Duodenal mucosa (tissue), 2 donors: ENCODE results near the gene HOXC4.
A peak's percentile ranks its signal among the peaks of the same experiment; 100 is the strongest.

Source experiments
- H3K27ac ChIP-seq: one replicate; pipeline ENCODE4 v1.7.0; 2013; ENCODE audit warnings: low read depth, low read length
- H3K27me3 ChIP-seq, 2 donors: one replicate each; pipeline ENCODE4 v1.7.0; 2013; ENCODE audit warnings: low read length in 2 of 2, control low read depth in 1 of 2; ENCODE audit not compliant: insufficient read depth in 2 of 2, control insufficient read depth in 1 of 2
- H3K36me3 ChIP-seq, 2 donors: one replicate each; pipeline ENCODE4 v1.7.0; 2013; ENCODE audit warnings: low read length in 2 of 2, control low read depth in 1 of 2; ENCODE audit not compliant: insufficient read depth in 2 of 2, control insufficient read depth in 1 of 2
- H3K4me1 ChIP-seq, 2 donors: one replicate each; pipeline ENCODE4 v1.7.0; 2013; ENCODE audit warnings: low read length in 2 of 2, control low read depth in 1 of 2; ENCODE audit not compliant: insufficient read depth in 2 of 2, control insufficient read depth in 1 of 2
- H3K4me3 ChIP-seq, 2 donors: one replicate each; pipeline ENCODE4 v1.7.0; 2013; ENCODE audit warnings: low read length in 2 of 2, low read depth in 1 of 2
- H3K9ac ChIP-seq, 2 donors: one replicate each; pipeline ENCODE4 v1.7.0; 2013; ENCODE audit warnings: low read length in 2 of 2, low read depth in 1 of 2
- H3K9me3 ChIP-seq, 2 donors: one replicate each; pipeline ENCODE4 v1.7.0; 2013; ENCODE audit warnings: low read length in 2 of 2, control low read depth in 1 of 2; ENCODE audit not compliant: control insufficient read depth in 1 of 2

HOXC4 gene

DNA sequence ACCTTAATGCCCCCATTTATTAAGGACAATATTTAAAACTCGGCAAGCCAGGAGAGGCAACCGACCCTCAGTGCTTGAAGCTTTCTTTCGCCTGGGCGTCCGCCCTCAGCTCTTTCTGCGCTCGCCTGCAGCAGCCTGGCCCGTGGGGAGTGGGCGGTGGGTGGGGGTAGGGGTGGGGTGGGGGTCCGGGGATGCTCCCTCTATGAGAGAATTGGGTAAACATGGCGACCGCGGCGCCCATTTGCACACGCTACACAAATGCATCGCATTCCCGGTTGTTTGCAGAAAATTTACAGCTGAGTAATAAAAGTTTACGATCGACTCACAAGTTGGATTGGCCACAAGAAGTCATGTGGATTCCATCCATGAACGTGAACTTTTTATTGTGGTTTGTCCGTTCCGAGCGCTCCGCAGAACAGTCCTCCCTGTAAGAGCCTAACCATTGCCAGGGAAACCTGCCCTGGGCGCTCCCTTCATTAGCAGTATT, 37.1 kb upstream of the HOXC4 start:
- Histone ChIP-seq H3K9ac (no peak overlapping the region), H3K9me3 (no peaks in the 10 kb centered on the region), H3K27ac (no peak overlapping the region), H3K4me3 (no peak overlapping the region), H3K4me1 (peaks cover 3 to 6% of the 10 kb centered on the region in 2 donors), H3K36me3 (no peaks in the 10 kb centered on the region), H3K27me3 (peaks cover 72 to 90% of the 10 kb centered on the region in 2 donors)

DNA sequence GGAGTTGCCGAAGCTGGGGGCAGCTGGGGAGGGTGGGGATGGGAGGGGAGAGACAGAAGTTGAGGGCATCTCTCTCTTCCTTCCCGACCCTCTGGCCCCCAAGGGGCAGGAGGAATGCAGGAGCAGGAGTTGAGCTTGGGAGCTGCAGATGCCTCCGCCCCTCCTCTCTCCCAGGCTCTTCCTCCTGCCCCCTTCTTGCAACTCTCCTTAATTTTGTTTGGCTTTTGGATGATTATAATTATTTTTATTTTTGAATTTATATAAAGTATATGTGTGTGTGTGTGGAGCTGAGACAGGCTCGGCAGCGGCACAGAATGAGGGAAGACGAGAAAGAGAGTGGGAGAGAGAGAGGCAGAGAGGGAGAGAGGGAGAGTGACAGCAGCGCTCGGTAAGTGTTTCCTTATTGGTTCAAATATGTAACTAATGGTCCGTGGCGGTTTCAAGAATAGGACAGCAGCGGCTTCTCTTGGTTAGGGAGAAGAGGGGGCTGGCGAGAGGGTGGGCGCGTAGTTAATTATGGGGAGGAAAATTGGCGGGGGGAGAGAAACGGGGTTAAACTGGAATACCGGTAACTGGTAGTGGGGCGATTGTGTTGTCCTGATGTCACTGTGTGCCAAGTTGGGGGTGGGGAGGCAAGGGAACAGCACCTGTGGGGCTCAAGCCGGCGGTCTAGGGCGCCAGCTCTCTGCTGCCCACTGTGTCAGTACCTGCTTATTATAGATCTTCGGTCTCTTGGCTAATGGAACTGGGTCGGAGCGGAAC, 36.4 kb upstream of the HOXC4 start:
- peaks cover 74 to 91% of the 10 kb centered on the region in 2 donors for H3K27me3 ChIP-seq
- no peak overlapping the region for H3K9ac ChIP-seq
- peak overlapping the region; percentile 45 to 59 for H3K4me3 ChIP-seq
- peaks cover 3 to 6% of the 10 kb centered on the region in 2 donors for H3K4me1 ChIP-seq
- no peaks in the 10 kb centered on the region for H3K36me3 ChIP-seq
- no peaks in the 10 kb centered on the region for H3K9me3 ChIP-seq
- no peak overlapping the region for H3K27ac ChIP-seq

DNA sequence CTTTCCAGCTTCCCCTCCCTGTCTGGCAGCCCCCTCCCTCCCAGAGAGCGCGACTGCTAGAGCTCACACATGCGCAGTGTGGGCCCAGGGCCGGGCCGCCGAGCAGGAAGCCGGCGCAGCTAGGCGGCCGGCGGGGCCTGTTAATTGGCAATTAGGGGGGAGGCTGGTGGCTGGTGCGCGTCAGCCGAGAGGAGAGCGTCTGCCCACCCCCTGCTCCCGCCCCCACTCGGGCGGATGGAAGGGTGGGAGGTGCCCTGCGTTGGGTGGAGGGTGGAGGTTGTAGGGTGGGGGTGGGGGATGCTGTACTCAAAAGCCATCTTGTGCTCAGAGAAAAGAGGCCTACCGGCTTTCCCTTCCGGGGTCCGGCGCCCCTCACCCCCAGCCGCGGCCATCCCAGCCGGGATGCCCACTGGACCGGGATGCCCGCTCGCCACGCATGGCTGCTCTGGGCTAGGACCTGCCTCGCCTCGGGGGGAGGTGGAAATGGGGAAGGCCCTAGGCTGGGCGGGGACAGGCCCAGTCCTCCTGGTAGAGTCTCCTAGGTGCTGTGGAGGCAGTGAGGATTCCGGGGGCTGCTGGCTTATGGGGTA, 35.7 kb upstream of the HOXC4 start:
- H3K27me3 ChIP-seq: peaks cover 76 to 95% of the 10 kb centered on the region in 2 donors
- no peaks in the 10 kb centered on the region for H3K36me3 ChIP-seq
- H3K27ac ChIP-seq: peak overlapping the region; percentile 8
- peak overlapping the region in 1 of 2 donors; percentile 32 for H3K9ac ChIP-seq
- peak overlapping the region; percentile 45 to 59 for H3K4me3 ChIP-seq
- peaks cover 3 to 6% of the 10 kb centered on the region in 2 donors for H3K4me1 ChIP-seq
- H3K9me3 ChIP-seq: no peaks in the 10 kb centered on the region

DNA sequence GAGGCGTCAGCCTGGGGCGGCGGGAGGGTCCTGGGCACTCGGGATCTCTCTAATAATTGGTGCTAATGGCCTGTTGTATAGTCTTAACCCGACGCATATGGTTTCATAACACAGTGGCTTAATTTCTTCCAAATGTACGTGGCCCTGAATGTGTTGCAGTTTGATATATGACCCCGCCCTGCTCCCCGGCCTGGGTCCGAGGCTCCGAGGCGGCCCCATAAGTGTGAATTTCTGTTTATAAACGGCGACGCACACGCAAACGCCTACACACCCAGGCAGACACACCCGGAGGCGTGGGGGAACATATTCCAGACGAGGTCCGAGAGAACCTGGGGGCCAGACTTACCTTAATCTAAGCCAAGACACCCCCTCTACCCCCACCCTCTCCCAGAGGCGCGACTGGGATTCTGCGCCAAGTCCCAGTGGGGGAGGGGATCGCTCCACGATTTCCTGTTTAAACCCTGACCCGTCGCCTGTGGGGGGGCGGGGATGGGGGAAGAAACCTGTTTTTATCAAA, 35.1 kb upstream of the HOXC4 start:
- Histone ChIP-seq H3K27ac (peak overlapping the region; percentile 8), H3K9ac (no peak overlapping the region), H3K4me1 (peaks cover 3 to 6% of the 10 kb centered on the region in 2 donors), H3K36me3 (no peaks in the 10 kb centered on the region), H3K9me3 (no peaks in the 10 kb centered on the region), H3K27me3 (peaks cover 76 to 95% of the 10 kb centered on the region in 2 donors), H3K4me3 (peak overlapping the region; percentile 15 to 59)

DNA sequence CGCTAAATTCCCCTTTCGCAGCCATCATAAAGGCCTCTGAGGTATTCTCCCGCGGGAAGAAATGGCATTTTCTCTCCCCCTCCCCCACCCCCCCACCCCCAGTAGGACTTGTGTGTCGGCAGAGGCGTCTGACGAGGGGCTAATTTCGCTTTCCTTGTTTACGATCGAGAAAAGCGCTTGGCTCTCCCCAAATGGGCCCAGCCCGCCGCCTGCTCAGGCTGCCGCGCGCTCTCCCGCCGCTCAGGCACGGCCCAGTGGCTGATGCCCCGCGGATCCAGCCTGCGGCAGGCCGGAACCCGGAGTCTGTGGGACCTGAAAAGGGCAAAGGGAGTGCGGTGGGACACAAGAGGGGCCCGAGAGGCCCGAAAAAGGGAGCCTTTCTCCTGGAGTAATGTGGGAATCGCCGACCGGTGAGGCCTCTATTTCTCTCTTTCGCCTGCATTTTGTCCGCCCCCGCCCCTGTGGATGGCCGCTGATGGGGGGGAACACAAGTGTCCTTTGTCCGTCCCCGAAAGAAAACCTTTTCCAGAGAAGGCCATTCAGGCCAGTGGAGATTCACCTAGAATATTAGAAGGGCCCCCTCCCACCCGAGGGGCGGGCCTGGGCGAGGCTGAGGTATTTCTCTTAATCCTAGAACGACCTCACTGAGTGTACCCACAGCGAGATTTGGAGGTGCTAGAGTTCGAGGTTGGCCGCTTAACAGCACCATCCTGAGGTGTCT, 34.4 kb upstream of the HOXC4 start:
- H3K9me3 ChIP-seq: no peaks in the 10 kb centered on the region
- no peak overlapping the region for H3K4me3 ChIP-seq
- H3K27ac ChIP-seq: no peak overlapping the region
- peaks cover 3 to 6% of the 10 kb centered on the region in 2 donors for H3K4me1 ChIP-seq
- H3K27me3 ChIP-seq: peaks cover 76 to 95% of the 10 kb centered on the region in 2 donors
- H3K36me3 ChIP-seq: no peaks in the 10 kb centered on the region
- no peak overlapping the region for H3K9ac ChIP-seq

DNA sequence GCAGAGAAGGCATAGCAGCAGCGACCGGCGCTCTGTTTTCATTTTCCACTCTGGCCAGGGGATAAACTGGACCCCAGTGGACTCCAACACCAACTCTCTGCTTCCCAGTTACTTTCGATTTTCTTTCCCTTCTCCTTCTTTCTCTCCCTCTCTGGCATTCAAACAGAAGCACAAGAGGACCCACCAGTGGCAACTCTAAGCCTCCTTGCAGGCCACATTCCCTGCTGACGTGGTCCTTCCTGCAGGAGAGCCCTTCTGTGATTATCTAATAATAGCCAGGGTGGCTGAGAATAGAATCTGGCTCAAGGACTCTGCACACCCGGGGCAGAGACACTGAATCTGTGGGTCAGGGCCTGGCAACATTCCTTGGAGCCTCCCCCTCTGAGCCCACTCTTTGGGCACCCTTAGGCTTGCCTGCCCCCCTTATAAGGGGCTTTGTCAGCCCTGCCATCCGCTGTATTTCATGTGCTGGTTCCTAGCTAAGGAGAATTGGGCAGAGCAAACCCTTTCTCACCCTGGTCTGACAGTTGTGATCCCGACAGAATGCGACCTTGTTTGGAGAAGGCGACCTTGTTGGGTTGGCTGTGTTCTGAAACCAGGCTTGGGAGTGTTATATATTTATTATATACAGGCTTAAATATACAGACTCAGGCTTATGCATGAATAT, 33.6 kb upstream of the HOXC4 start:
- H3K27me3 ChIP-seq: peaks cover 76 to 95% of the 10 kb centered on the region in 2 donors
- H3K9me3 ChIP-seq: no peaks in the 10 kb centered on the region
- H3K4me1 ChIP-seq: peaks cover 3 to 6% of the 10 kb centered on the region in 2 donors
- H3K4me3 ChIP-seq: no peak overlapping the region
- H3K36me3 ChIP-seq: no peaks in the 10 kb centered on the region
- H3K9ac ChIP-seq: no peak overlapping the region
- H3K27ac ChIP-seq: no peak overlapping the region

DNA sequence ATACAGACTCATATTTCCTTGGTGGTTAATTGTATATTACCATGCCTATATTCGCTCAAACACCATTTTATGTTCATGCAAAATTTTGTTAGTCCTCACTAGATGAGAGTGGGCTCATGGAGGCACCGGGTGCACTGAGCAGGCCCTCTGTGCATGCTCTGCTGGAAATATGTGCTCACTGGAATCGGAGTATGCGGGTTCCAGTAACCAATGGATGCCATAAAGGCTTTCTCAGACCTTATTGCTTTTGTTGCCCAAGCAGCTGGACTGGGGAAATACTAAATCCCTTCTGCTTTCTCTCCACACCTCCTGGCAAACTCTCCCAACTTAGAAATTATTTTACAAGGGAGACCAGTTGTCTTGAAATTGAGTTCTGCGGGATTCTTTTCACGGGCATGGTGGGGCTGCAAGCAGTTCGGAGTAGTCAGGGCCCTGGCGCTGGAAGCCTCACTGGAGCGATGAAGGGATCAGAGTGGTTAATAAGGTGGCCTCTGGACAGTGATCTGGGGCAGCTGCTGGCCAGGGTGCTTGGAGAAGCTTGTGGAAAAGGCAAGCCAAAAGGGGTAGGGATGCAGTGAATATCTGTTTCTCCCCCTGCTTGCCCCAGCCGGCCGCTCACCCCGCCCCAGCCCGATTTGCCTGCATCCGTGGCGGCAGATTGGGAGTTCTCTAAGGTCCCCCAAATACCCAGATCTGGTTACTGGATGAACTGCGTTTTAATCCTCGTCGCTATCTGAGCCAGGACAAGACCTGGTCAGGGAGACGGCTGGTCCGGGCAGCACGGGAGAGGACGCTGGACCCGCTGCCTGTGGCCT, 32.8 kb upstream of the HOXC4 start:
- H3K27ac ChIP-seq: no peak overlapping the region
- H3K9ac ChIP-seq: no peak overlapping the region
- no peaks in the 10 kb centered on the region for H3K9me3 ChIP-seq
- H3K4me3 ChIP-seq: no peak overlapping the region
- peaks cover 72 to 95% of the 10 kb centered on the region in 2 donors for H3K27me3 ChIP-seq
- peaks cover 5 to 6% of the 10 kb centered on the region in 2 donors for H3K4me1 ChIP-seq
- no peaks in the 10 kb centered on the region for H3K36me3 ChIP-seq

DNA sequence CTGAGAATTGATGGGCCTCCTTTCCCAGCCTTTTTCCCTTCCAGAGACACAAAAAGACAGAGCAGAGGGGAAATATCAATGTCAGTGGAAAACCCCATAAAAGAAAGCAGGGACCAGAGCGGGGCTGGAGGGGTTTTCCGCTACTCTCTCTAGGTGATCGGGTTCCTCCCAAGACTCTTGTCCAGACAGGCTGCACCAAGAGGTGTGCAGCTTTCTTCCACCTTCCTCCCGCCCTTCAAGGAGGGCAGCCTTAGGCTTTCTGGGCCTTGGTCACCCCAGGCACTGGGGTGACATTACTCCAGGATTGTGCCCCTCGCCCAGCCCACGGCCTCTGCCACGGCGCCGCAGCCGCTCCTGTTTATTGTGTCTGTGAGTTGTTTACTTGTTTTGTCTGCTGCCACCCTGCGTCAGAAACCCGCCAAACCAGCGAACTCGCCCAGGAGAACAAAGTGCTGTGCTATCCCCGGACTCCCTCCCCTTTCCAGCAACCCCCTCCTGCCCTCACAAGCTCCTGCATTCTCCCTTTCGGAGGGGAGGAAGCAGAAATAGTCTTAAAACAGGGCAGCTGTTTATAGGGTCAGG, 32.1 kb upstream of the HOXC4 start:
- H3K9me3 ChIP-seq: no peaks in the 10 kb centered on the region
- no peak overlapping the region for H3K27ac ChIP-seq
- H3K36me3 ChIP-seq: no peaks in the 10 kb centered on the region
- H3K27me3 ChIP-seq: peaks cover 73 to 96% of the 10 kb centered on the region in 2 donors
- no peak overlapping the region for H3K9ac ChIP-seq
- no peak overlapping the region for H3K4me3 ChIP-seq
- H3K4me1 ChIP-seq: peaks cover 6 to 9% of the 10 kb centered on the region in 2 donors
